ENCODE data around the gene KRTAP12-4. TPM values are rescaled to one million over a fixed set of nuclear protein-coding genes. Genes with fewer than 3 reads are reported as not detected.

Gene KRTAP12-4
- total RNA-seq, 3 donors from 2014 or later = not detected

GRCh38 chr21:44609193-44609592, 45.3 kb downstream of the KRTAP12-4 start:
- H3K9me3 Mint-ChIP-seq = peaks cover 21% of the 10 kb centered on the region

GRCh38 chr21:44606495-44606894, 48.0 kb downstream of the KRTAP12-4 start:
- ATAC-seq = no peak
- Mint-ChIP-seq H3K27me3 (ENCODE audit: low read depth) (peaks cover 6% of the 10 kb centered on the region), H3K4me3 (no peak overlapping the region), H3K9me3 (peaks cover 21% of the 10 kb centered on the region), H3K36me3 (ENCODE audit: insufficient read depth) (peaks cover 7% of the 10 kb centered on the region), H3K4me1 (ENCODE audit: low read depth) (no peaks in the 10 kb centered on the region)
- DNase-seq = no peak

More at GRCh38 chr21:44609193-44609592, 45.3 kb downstream of the KRTAP12-4 start:
- Mint-ChIP-seq H3K27me3 (ENCODE audit: low read depth) (peaks cover under 1% of the 10 kb centered on the region), H3K36me3 (ENCODE audit: insufficient read depth) (peaks cover 7% of the 10 kb centered on the region), H3K4me3 (no peak overlapping the region), H3K4me1 (ENCODE audit: low read depth) (no peaks in the 10 kb centered on the region)
- DNase-seq (no peak), ATAC-seq (no peak)

Other genes starting within 250 kb of the KRTAP12-4 start
- gene LRRC3, start 199.1 kb downstream of the KRTAP12-4 start, total RNA-seq = under 1 TPM; 0.24 to 0.57 (median 0.35) TPM
- not detected for gene KRTAP10-1, start 114.5 kb downstream of the KRTAP12-4 start, total RNA-seq
- not detected for gene KRTAP10-2, start 103.2 kb downstream of the KRTAP12-4 start, total RNA-seq
- not detected for gene KRTAP10-3, start 95.9 kb downstream of the KRTAP12-4 start, total RNA-seq
- not detected for gene KRTAP10-4, start 80.9 kb downstream of the KRTAP12-4 start, total RNA-seq
- not detected for gene KRTAP10-5, start 74.1 kb downstream of the KRTAP12-4 start, total RNA-seq
- not detected for gene KRTAP10-6, start 62.2 kb downstream of the KRTAP12-4 start, total RNA-seq
- gene KRTAP10-7, start 54.1 kb downstream of the KRTAP12-4 start, total RNA-seq = not detected
- not detected for gene KRTAP10-8, start 42.6 kb downstream of the KRTAP12-4 start, total RNA-seq
- not detected for gene KRTAP10-9, start 27.6 kb downstream of the KRTAP12-4 start, total RNA-seq
- not detected for gene KRTAP10-10, start 17.3 kb downstream of the KRTAP12-4 start, total RNA-seq
- gene KRTAP10-11, start 8.2 kb downstream of the KRTAP12-4 start, total RNA-seq = not detected
- not detected for gene KRTAP12-3, start 3.3 kb upstream of the KRTAP12-4 start, total RNA-seq
- not detected for gene KRTAP12-2, start 12.3 kb upstream of the KRTAP12-4 start, total RNA-seq
- not detected for gene KRTAP12-1, start 27.5 kb upstream of the KRTAP12-4 start, total RNA-seq
- gene KRTAP10-12, start 42.5 kb upstream of the KRTAP12-4 start, total RNA-seq = not detected
- not detected for gene TSPEAR, start 56.9 kb upstream of the KRTAP12-4 start, total RNA-seq
- 100 to 1,000 TPM; 138 to 144 (median 140) TPM for gene UBE2G2, start 147.2 kb upstream of the KRTAP12-4 start, total RNA-seq
- 100 to 1,000 TPM in 1 of 3 donors, 10 to 100 TPM in 2; 87.0 to 107 (median 93.4) TPM for gene SUMO3, start 163.4 kb upstream of the KRTAP12-4 start, total RNA-seq
- gene PTTG1IP, start 219.0 kb upstream of the KRTAP12-4 start, total RNA-seq = 10 to 100 TPM; 33.8 to 37.6 (median 34.6) TPM

Measured in activated T-cell treated with anti-CD3 and anti-CD28 coated beads, Interleukin-2, amount 50 U/mL, for 4 hours (primary cell).